Mammary epithelial cell (primary cell): ENCODE measurements around the gene ATXN10.

Experiments
- CTCF ChIP-seq, 2 donors: IDR thresholded peaks in 1 of 2; conservative IDR thresholded peaks in 1 of 2; 2 replicates each; pipeline ENCODE4 v1.5.1; 2011 to 2012; ENCODE audit warnings: inconsistent platforms in 2 of 2, low read length in 2 of 2, mild to moderate bottlenecking in 2 of 2, control low read depth in 1 of 2, low read depth in 1 of 2; ENCODE audit not compliant: insufficient read depth in 1 of 2; ENCODE audit errors: extremely low read depth in 1 of 2
- EZH2 ChIP-seq: IDR thresholded peaks from 2 replicates; pipeline ENCODE4 v1.6.1; 2012; ENCODE audit warnings: low read length, inconsistent platforms, borderline replicate concordance

GRCh38 chr22:45869340-45869847, 197.8 kb downstream of the ATXN10 start:
- no peak for TF ChIP-seq CTCF (conservative IDR thresholded peaks at IDR 0.05 in 1 of 2, IDR thresholded peaks at IDR 0.05 in 1 of 2; ENCODE audit: extremely low read depth in 1 of 2, insufficient read depth in 1 of 2, low read depth in 1 of 2, low read length in 2 of 2)
- no peak for TF ChIP-seq EZH2
